ENCODE results near the gene BRINP2. TPM values are rescaled to one million over a fixed set of nuclear protein-coding genes. Genes with fewer than 3 reads are reported as not detected.

Gene BRINP2
- polyA plus RNA-seq, 2 donors, result 0.01 TPM; not detected in 1

GRCh38 chr1:177305040-177306018 lies 134.6 kb downstream of the BRINP2 start:
- 41 to 46% methylated on average over 11 of the region's 11 CpGs for WGBS, 2 donors
- Histone ChIP-seq H3K4me3 (ENCODE audit: low read depth in 1 of 2, low read length in 2 of 2) (no peak overlapping the region), H3K9me3 (ENCODE audit: control insufficient read depth in 2 of 2, insufficient read depth in 1 of 2, low read depth in 1 of 2, low read length in 1 of 2) (no peaks in the 10 kb centered on the region), H3K36me3 (ENCODE audit: control insufficient read depth in 2 of 2, insufficient read depth in 2 of 2, low read length in 1 of 2) (no peaks in the 10 kb centered on the region), H3K27me3 (ENCODE audit: control insufficient read depth in 1 of 2, insufficient read depth in 2 of 2, low read length in 2 of 2) (no peaks in the 10 kb centered on the region), H3K4me1 (ENCODE audit: control insufficient read depth in 2 of 2, insufficient read depth in 2 of 2, low read length in 1 of 2) (peaks cover 0 to 6% of the 10 kb centered on the region in 2 donors), H3K27ac (ENCODE audit: low read depth in 2 of 2, low read length in 1 of 2) (no peak overlapping the region)

GRCh38 chr1:177306019-177306415 lies 135.3 kb downstream of the BRINP2 start:
- no peaks in the 10 kb centered on the region for H3K27me3 ChIP-seq (ENCODE audit: control insufficient read depth in 1 of 2, insufficient read depth in 2 of 2, low read length in 2 of 2)
- H3K4me3 ChIP-seq (ENCODE audit: low read depth in 1 of 2, low read length in 2 of 2), result no peak overlapping the region
- H3K27ac ChIP-seq (ENCODE audit: low read depth in 2 of 2, low read length in 1 of 2), result no peak overlapping the region
- peaks cover 0 to 6% of the 10 kb centered on the region in 2 donors for H3K4me1 ChIP-seq (ENCODE audit: control insufficient read depth in 2 of 2, insufficient read depth in 2 of 2, low read length in 1 of 2)
- H3K9me3 ChIP-seq (ENCODE audit: control insufficient read depth in 2 of 2, insufficient read depth in 1 of 2, low read depth in 1 of 2, low read length in 1 of 2), result no peaks in the 10 kb centered on the region
- WGBS, 2 donors, result 33 to 45% methylated on average over 3 of the region's 3 CpGs
- no peaks in the 10 kb centered on the region for H3K36me3 ChIP-seq (ENCODE audit: control insufficient read depth in 2 of 2, insufficient read depth in 2 of 2, low read length in 1 of 2)

GRCh38 chr1:177306981-177307380 lies 136.2 kb downstream of the BRINP2 start:
- Histone ChIP-seq H3K27ac (ENCODE audit: low read depth in 2 of 2, low read length in 1 of 2) (no peak overlapping the region), H3K9me3 (ENCODE audit: control insufficient read depth in 2 of 2, insufficient read depth in 1 of 2, low read depth in 1 of 2, low read length in 1 of 2) (no peaks in the 10 kb centered on the region), H3K4me3 (ENCODE audit: low read depth in 1 of 2, low read length in 2 of 2) (no peak overlapping the region), H3K36me3 (ENCODE audit: control insufficient read depth in 2 of 2, insufficient read depth in 2 of 2, low read length in 1 of 2) (no peaks in the 10 kb centered on the region), H3K4me1 (ENCODE audit: control insufficient read depth in 2 of 2, insufficient read depth in 2 of 2, low read length in 1 of 2) (peaks cover 0 to 6% of the 10 kb centered on the region in 2 donors), H3K27me3 (ENCODE audit: control insufficient read depth in 1 of 2, insufficient read depth in 2 of 2, low read length in 2 of 2) (no peaks in the 10 kb centered on the region)
- 71 to 87% methylated on average over 1 of the region's 1 CpG for WGBS, 2 donors

GRCh38 chr1:177307771-177308170 lies 137.0 kb downstream of the BRINP2 start:
- H3K27ac ChIP-seq (ENCODE audit: low read depth in 2 of 2, low read length in 1 of 2), result no peak overlapping the region
- H3K9me3 ChIP-seq (ENCODE audit: control insufficient read depth in 2 of 2, insufficient read depth in 1 of 2, low read depth in 1 of 2, low read length in 1 of 2), result no peaks in the 10 kb centered on the region
- peaks cover 0 to 6% of the 10 kb centered on the region in 2 donors for H3K4me1 ChIP-seq (ENCODE audit: control insufficient read depth in 2 of 2, insufficient read depth in 2 of 2, low read length in 1 of 2)
- no peak overlapping the region for H3K4me3 ChIP-seq (ENCODE audit: low read depth in 1 of 2, low read length in 2 of 2)
- H3K36me3 ChIP-seq (ENCODE audit: control insufficient read depth in 2 of 2, insufficient read depth in 2 of 2, low read length in 1 of 2), result no peaks in the 10 kb centered on the region
- no peaks in the 10 kb centered on the region for H3K27me3 ChIP-seq (ENCODE audit: control insufficient read depth in 1 of 2, insufficient read depth in 2 of 2, low read length in 2 of 2)

- no peaks in the 10 kb centered on the region for H3K27me3 ChIP-seq (ENCODE audit: control insufficient read depth in 1 of 2, insufficient read depth in 2 of 2, low read length in 2 of 2)
- 63 to 66% methylated on average over 2 of the region's 2 CpGs for WGBS, 2 donors
Measured at GRCh38 chr1:177309880-177310279, 139.1 kb downstream of the BRINP2 start.

GRCh38 chr1:177310326-177310725 lies 139.6 kb downstream of the BRINP2 start:
- H3K9me3 ChIP-seq (ENCODE audit: control insufficient read depth in 2 of 2, insufficient read depth in 1 of 2, low read depth in 1 of 2, low read length in 1 of 2), result no peaks in the 10 kb centered on the region
- no peak overlapping the region for H3K4me3 ChIP-seq (ENCODE audit: low read depth in 1 of 2, low read length in 2 of 2)
- no peaks in the 10 kb centered on the region for H3K36me3 ChIP-seq (ENCODE audit: control insufficient read depth in 2 of 2, insufficient read depth in 2 of 2, low read length in 1 of 2)
- WGBS, 2 donors, result 88 to 90% methylated on average over 1 of the region's 1 CpG
- H3K27me3 ChIP-seq (ENCODE audit: control insufficient read depth in 1 of 2, insufficient read depth in 2 of 2, low read length in 2 of 2), result no peaks in the 10 kb centered on the region
- H3K4me1 ChIP-seq (ENCODE audit: control insufficient read depth in 2 of 2, insufficient read depth in 2 of 2, low read length in 1 of 2), result peaks cover 0 to 2% of the 10 kb centered on the region in 2 donors
- no peak overlapping the region for H3K27ac ChIP-seq (ENCODE audit: low read depth in 2 of 2, low read length in 1 of 2)

More at GRCh38 chr1:177309880-177310279, 139.1 kb downstream of the BRINP2 start:
- peaks cover 0 to 4% of the 10 kb centered on the region in 2 donors for H3K4me1 ChIP-seq (ENCODE audit: control insufficient read depth in 2 of 2, insufficient read depth in 2 of 2, low read length in 1 of 2)
- no peaks in the 10 kb centered on the region for H3K36me3 ChIP-seq (ENCODE audit: control insufficient read depth in 2 of 2, insufficient read depth in 2 of 2, low read length in 1 of 2)
- H3K9me3 ChIP-seq (ENCODE audit: control insufficient read depth in 2 of 2, insufficient read depth in 1 of 2, low read depth in 1 of 2, low read length in 1 of 2), result no peaks in the 10 kb centered on the region
- no peak overlapping the region for H3K4me3 ChIP-seq (ENCODE audit: low read depth in 1 of 2, low read length in 2 of 2)
- no peak overlapping the region for H3K27ac ChIP-seq (ENCODE audit: low read depth in 2 of 2, low read length in 1 of 2)

- Histone ChIP-seq H3K36me3 (ENCODE audit: control insufficient read depth in 2 of 2, insufficient read depth in 2 of 2, low read length in 1 of 2) (no peaks in the 10 kb centered on the region), H3K4me3 (ENCODE audit: low read depth in 1 of 2, low read length in 2 of 2) (no peak overlapping the region), H3K27me3 (ENCODE audit: control insufficient read depth in 1 of 2, insufficient read depth in 2 of 2, low read length in 2 of 2) (no peaks in the 10 kb centered on the region), H3K27ac (ENCODE audit: low read depth in 2 of 2, low read length in 1 of 2) (no peak overlapping the region), H3K9me3 (ENCODE audit: control insufficient read depth in 2 of 2, insufficient read depth in 1 of 2, low read depth in 1 of 2, low read length in 1 of 2) (no peaks in the 10 kb centered on the region), H3K4me1 (ENCODE audit: control insufficient read depth in 2 of 2, insufficient read depth in 2 of 2, low read length in 1 of 2) (no peaks in the 10 kb centered on the region)
- 70 to 75% methylated on average over 4 of the region's 4 CpGs for WGBS, 2 donors
Measured at GRCh38 chr1:177311111-177311510, 140.4 kb downstream of the BRINP2 start.

- H3K4me1 ChIP-seq (ENCODE audit: control insufficient read depth in 2 of 2, insufficient read depth in 2 of 2, low read length in 1 of 2), result no peaks in the 10 kb centered on the region
- 66 to 78% methylated on average over 2 of the region's 2 CpGs for WGBS, 2 donors
- no peaks in the 10 kb centered on the region for H3K27me3 ChIP-seq (ENCODE audit: control insufficient read depth in 1 of 2, insufficient read depth in 2 of 2, low read length in 2 of 2)
- H3K36me3 ChIP-seq (ENCODE audit: control insufficient read depth in 2 of 2, insufficient read depth in 2 of 2, low read length in 1 of 2), result no peaks in the 10 kb centered on the region
- H3K4me3 ChIP-seq (ENCODE audit: low read depth in 1 of 2, low read length in 2 of 2), result no peak overlapping the region
- H3K27ac ChIP-seq (ENCODE audit: low read depth in 2 of 2, low read length in 1 of 2), result no peak overlapping the region
- H3K9me3 ChIP-seq (ENCODE audit: control insufficient read depth in 2 of 2, insufficient read depth in 1 of 2, low read depth in 1 of 2, low read length in 1 of 2), result no peaks in the 10 kb centered on the region
Measured at GRCh38 chr1:177311586-177311985, 140.8 kb downstream of the BRINP2 start.

- no peaks in the 10 kb centered on the region for H3K36me3 ChIP-seq (ENCODE audit: control insufficient read depth in 2 of 2, insufficient read depth in 2 of 2, low read length in 1 of 2)
- H3K27me3 ChIP-seq (ENCODE audit: control insufficient read depth in 1 of 2, insufficient read depth in 2 of 2, low read length in 2 of 2), result no peaks in the 10 kb centered on the region
- H3K9me3 ChIP-seq (ENCODE audit: control insufficient read depth in 2 of 2, insufficient read depth in 1 of 2, low read depth in 1 of 2, low read length in 1 of 2), result no peaks in the 10 kb centered on the region
- H3K4me3 ChIP-seq (ENCODE audit: low read depth in 1 of 2, low read length in 2 of 2), result no peak overlapping the region
- WGBS, 2 donors, result 38 to 40% methylated on average over 2 of the region's 2 CpGs
- H3K27ac ChIP-seq (ENCODE audit: low read depth in 2 of 2, low read length in 1 of 2), result no peak overlapping the region
- no peaks in the 10 kb centered on the region for H3K4me1 ChIP-seq (ENCODE audit: control insufficient read depth in 2 of 2, insufficient read depth in 2 of 2, low read length in 1 of 2)
Measured at GRCh38 chr1:177315261-177315660, 144.5 kb downstream of the BRINP2 start.

- no peak overlapping the region for H3K4me3 ChIP-seq (ENCODE audit: low read depth in 1 of 2, low read length in 2 of 2)
Measured at GRCh38 chr1:177315761-177316160, 145.0 kb downstream of the BRINP2 start.

More at GRCh38 chr1:177315761-177316160, 145.0 kb downstream of the BRINP2 start:
- H3K9me3 ChIP-seq (ENCODE audit: control insufficient read depth in 2 of 2, insufficient read depth in 1 of 2, low read depth in 1 of 2, low read length in 1 of 2), result no peaks in the 10 kb centered on the region
- no peaks in the 10 kb centered on the region for H3K36me3 ChIP-seq (ENCODE audit: control insufficient read depth in 2 of 2, insufficient read depth in 2 of 2, low read length in 1 of 2)
- H3K4me1 ChIP-seq (ENCODE audit: control insufficient read depth in 2 of 2, insufficient read depth in 2 of 2, low read length in 1 of 2), result no peaks in the 10 kb centered on the region
- H3K27me3 ChIP-seq (ENCODE audit: control insufficient read depth in 1 of 2, insufficient read depth in 2 of 2, low read length in 2 of 2), result no peaks in the 10 kb centered on the region
- 70 to 77% methylated on average over 4 of the region's 4 CpGs for WGBS, 2 donors
- H3K27ac ChIP-seq (ENCODE audit: low read depth in 2 of 2, low read length in 1 of 2), result no peak overlapping the region
